ENCODE data around the gene NDST4. TPM values are rescaled to one million over a fixed set of nuclear protein-coding genes. Genes with fewer than 3 reads are reported as not detected.

NDST4 gene
- total and polyA plus RNA-seq, 12 donors = 0.07 to 0.61 TPM; not detected in 10

- no peaks in the 10 kb centered on the region for H3K4me1 ChIP-seq (replicated peaks in 1 of 2)
- H3K9me3 ChIP-seq (replicated peaks in 1 of 3) = no peaks in the 10 kb centered on the region
- no peak overlapping the region for H3K27ac ChIP-seq
- H3K27me3 ChIP-seq = no peaks in the 10 kb centered on the region
- TF ChIP-seq CTCF (IDR thresholded peaks at IDR 0.05) (no peak), POLR2A (IDR thresholded peaks at IDR 0.05) (no peak)
- no peaks in the 10 kb centered on the region for H3K36me3 ChIP-seq (replicated peaks in 1 of 2)
- no peak for DNase-seq
- H3K4me3 ChIP-seq = no peak overlapping the region
- intact Hi-C loops (cut with DNase I) = no loop called here
Observed at GRCh38 chr4:114785570-114785969, 327.9 kb downstream of the NDST4 start.

GRCh38 chr4:114783215-114783595, 330.2 kb downstream of the NDST4 start:
- no peak overlapping the region for H3K27ac ChIP-seq
- no peaks in the 10 kb centered on the region for H3K4me1 ChIP-seq (replicated peaks in 1 of 2)
- intact Hi-C loops (cut with DNase I) = no loop called here
- H3K36me3 ChIP-seq (replicated peaks in 1 of 2) = no peaks in the 10 kb centered on the region
- H3K27me3 ChIP-seq = no peaks in the 10 kb centered on the region
- H3K4me3 ChIP-seq = no peak overlapping the region
- no peak for TF ChIP-seq POLR2A (IDR thresholded peaks at IDR 0.05)
- no peak for TF ChIP-seq CTCF (IDR thresholded peaks at IDR 0.05)
- no peaks in the 10 kb centered on the region for H3K9me3 ChIP-seq (replicated peaks in 1 of 3)
- 43 to 54% (median 52%) methylated on average over 3 of the region's 3 CpGs for WGBS, 4 donors
- DNase-seq = no peak

GRCh38 chr4:114782415-114783214, 330.8 kb downstream of the NDST4 start:
- WGBS, 4 donors = 42 to 49% (median 45%) methylated on average over 6 of the region's 6 CpGs
- TF ChIP-seq POLR2A (IDR thresholded peaks at IDR 0.05) = no peak
- TF ChIP-seq CTCF (IDR thresholded peaks at IDR 0.05) = no peak
- Histone ChIP-seq H3K4me1 (replicated peaks in 1 of 2) (no peaks in the 10 kb centered on the region), H3K27ac (no peak overlapping the region), H3K4me3 (no peak overlapping the region), H3K36me3 (replicated peaks in 1 of 2) (no peaks in the 10 kb centered on the region), H3K27me3 (no peaks in the 10 kb centered on the region), H3K9me3 (replicated peaks in 1 of 3) (no peaks in the 10 kb centered on the region)
- DNase-seq = no peak
- intact Hi-C loops (cut with DNase I) = no loop called here

GRCh38 chr4:114780205-114780604, 333.2 kb downstream of the NDST4 start:
- Histone ChIP-seq H3K27me3 (no peaks in the 10 kb centered on the region), H3K4me3 (no peak overlapping the region), H3K4me1 (replicated peaks in 1 of 2) (no peaks in the 10 kb centered on the region), H3K27ac (no peak overlapping the region), H3K9me3 (replicated peaks in 1 of 3) (no peaks in the 10 kb centered on the region), H3K36me3 (replicated peaks in 1 of 2) (no peaks in the 10 kb centered on the region)
- no peak for DNase-seq
- 53 to 86% (median 72%) methylated on average over 1 of the region's 1 CpG for WGBS, 4 donors
- intact Hi-C loops (cut with DNase I) = no loop called here
- TF ChIP-seq CTCF (IDR thresholded peaks at IDR 0.05) (peak in 1 of 6 experiments; percentile 17), POLR2A (IDR thresholded peaks at IDR 0.05) (no peak)

Small RNA genes within 50 kb of the gene (small RNA-seq; reads per million reads assigned to genes)
- gene RN7SL808P = 0 reads per million in 2 donors
